DND-41 (cell line): ENCODE results near the gene GLP2R.

Source experiments
- ATAC-seq: fragments of 200-7000 bp; cut with Tn5 transposase; 3 replicates; pipeline ENCODE4 v1.9.1; 2021; ENCODE audit warnings: low read depth; ENCODE audit not compliant: insufficient read depth
- DNase-seq: peaks from one replicate; pipeline ENCODE4 v3.0.0-alpha.2; 2020
- H2AFZ ChIP-seq: 2 replicates; pipeline ENCODE4 v1.6.0; 2012; ENCODE audit warnings: low read depth, low read length
- H3K27ac ChIP-seq: 2 replicates; pipeline ENCODE4 v1.5.1; 2012; ENCODE audit warnings: low read length, inconsistent platforms
- H3K27me3 ChIP-seq: fragments of 200-600 bp; sonication (generic); 2 replicates; pipeline ENCODE4 v1.6.0; 2012; ENCODE audit warnings: low read length, mild to moderate bottlenecking, inconsistent platforms; ENCODE audit not compliant: insufficient read depth, poor library complexity
- H3K36me3 ChIP-seq: 2 replicates; pipeline ENCODE4 v1.5.1; 2012; ENCODE audit warnings: low read length, inconsistent platforms; ENCODE audit not compliant: insufficient read depth
- H3K4me1 ChIP-seq: 2 replicates; pipeline ENCODE4 v1.5.1; 2012; ENCODE audit warnings: mild to moderate bottlenecking, low read length; ENCODE audit not compliant: insufficient read depth
- H3K4me2 ChIP-seq: 2 replicates; pipeline ENCODE4 v1.6.0; 2012; ENCODE audit warnings: mild to moderate bottlenecking, moderate library complexity, low read length, inconsistent platforms; ENCODE audit not compliant: insufficient read depth
- H3K4me3 ChIP-seq, 2 experiments: fragments of 200-600 bp in 1 of 2; shearing (Covaris generic) in 1 of 2; 2 replicates each; pipeline ENCODE4 v1.5.1; 2012 to 2016; ENCODE audit warnings: inconsistent platforms in 2 of 2, low read length in 2 of 2, mild to moderate bottlenecking in 2 of 2, low read depth in 1 of 2, moderate library complexity in 1 of 2
- H3K79me2 ChIP-seq: 2 replicates; pipeline ENCODE4 v1.6.0; 2012; ENCODE audit warnings: low read length, inconsistent platforms; ENCODE audit not compliant: insufficient read depth
- H3K9ac ChIP-seq: 2 replicates; pipeline ENCODE4 v1.6.0; 2012; ENCODE audit warnings: low read depth, mild to moderate bottlenecking, inconsistent platforms, low read length, moderate library complexity
- H3K9me3 ChIP-seq: 2 replicates; pipeline ENCODE4 v1.5.1; 2012; ENCODE audit warnings: low read length, moderate library complexity, mild to moderate bottlenecking, inconsistent platforms; ENCODE audit not compliant: insufficient read depth, severe bottlenecking
- H4K20me1 ChIP-seq: 2 replicates; pipeline ENCODE4 v1.6.0; 2012; ENCODE audit warnings: low read length; ENCODE audit not compliant: insufficient read depth
- CTCF ChIP-seq: IDR thresholded peaks from 2 replicates; pipeline ENCODE4 v1.5.1; 2012; ENCODE audit warnings: borderline replicate concordance, low read length, moderate library complexity, mild to moderate bottlenecking; ENCODE audit not compliant: poor library complexity, severe bottlenecking; ENCODE audit errors: extremely low read depth
- EZH2 ChIP-seq: IDR thresholded peaks from 3 replicates; pipeline ENCODE4 v1.6.1; 2012; ENCODE audit warnings: borderline replicate concordance, low read depth, mild to moderate bottlenecking, moderate library complexity, low read length, inconsistent platforms; ENCODE audit not compliant: severe bottlenecking

The GLP2R gene

GRCh38 chr17:9900044-9900594 is 74.4 kb downstream of the GLP2R start:
- Histone ChIP-seq H3K4me3 (no peak overlapping the region), H4K20me1 (no peaks in the 10 kb centered on the region), H3K9me3 (no peaks in the 10 kb centered on the region), H3K79me2 (no peaks in the 10 kb centered on the region), H3K4me2 (no peak overlapping the region), H3K27me3 (peaks cover 5% of the 10 kb centered on the region), H3K4me1 (no peaks in the 10 kb centered on the region), H3K36me3 (no peaks in the 10 kb centered on the region), H2AFZ (no peak overlapping the region), H3K27ac (no peak overlapping the region), H3K9ac (no peak overlapping the region)
- DNase-seq (no peak), ATAC-seq (no peak)
- TF ChIP-seq CTCF: no peak
- TF ChIP-seq EZH2: no peak

GRCh38 chr17:9900784-9901183 is 75.1 kb downstream of the GLP2R start:
- peaks cover 5% of the 10 kb centered on the region for H3K27me3 ChIP-seq
- no peak overlapping the region for H3K27ac ChIP-seq
- DNase-seq (no peak), ATAC-seq (no peak)
- no peaks in the 10 kb centered on the region for H3K36me3 ChIP-seq
- no peak overlapping the region for H3K9ac ChIP-seq
- no peaks in the 10 kb centered on the region for H4K20me1 ChIP-seq
- TF ChIP-seq EZH2: no peak
- no peak for TF ChIP-seq CTCF
- no peaks in the 10 kb centered on the region for H3K79me2 ChIP-seq
- H3K9me3 ChIP-seq: no peaks in the 10 kb centered on the region
- H3K4me3 ChIP-seq: no peak overlapping the region
- H3K4me1 ChIP-seq: no peaks in the 10 kb centered on the region
- H2AFZ ChIP-seq: no peak overlapping the region
- no peak overlapping the region for H3K4me2 ChIP-seq

- no peaks in the 10 kb centered on the region for H3K4me1 ChIP-seq
- peaks cover 5% of the 10 kb centered on the region for H3K27me3 ChIP-seq
- no peaks in the 10 kb centered on the region for H3K36me3 ChIP-seq
- TF ChIP-seq CTCF (no peak), EZH2 (no peak)
- no peak overlapping the region for H3K9ac ChIP-seq
- H3K9me3 ChIP-seq: no peaks in the 10 kb centered on the region
- H3K4me2 ChIP-seq: no peak overlapping the region
- DNase-seq (no peak), ATAC-seq (no peak)
- no peaks in the 10 kb centered on the region for H3K79me2 ChIP-seq
- H4K20me1 ChIP-seq: no peaks in the 10 kb centered on the region
- no peak overlapping the region for H2AFZ ChIP-seq
- no peak overlapping the region for H3K4me3 ChIP-seq
- H3K27ac ChIP-seq: no peak overlapping the region
These were observed 76.4 kb downstream of the GLP2R start for GRCh38 chr17:9902120-9902519.
